GM18907 (cell line): Measurements from ENCODE around the gene ARHGEF4.

Source experiments
- ATAC-seq: cut with Tn5 transposase; IDR thresholded peaks from one replicate; pipeline ENCODE4 v1.9.1; 2021; ENCODE audit warnings: mild to moderate bottlenecking, moderate library complexity; ENCODE audit not compliant: unreplicated experiment

ARHGEF4 gene

DNA sequence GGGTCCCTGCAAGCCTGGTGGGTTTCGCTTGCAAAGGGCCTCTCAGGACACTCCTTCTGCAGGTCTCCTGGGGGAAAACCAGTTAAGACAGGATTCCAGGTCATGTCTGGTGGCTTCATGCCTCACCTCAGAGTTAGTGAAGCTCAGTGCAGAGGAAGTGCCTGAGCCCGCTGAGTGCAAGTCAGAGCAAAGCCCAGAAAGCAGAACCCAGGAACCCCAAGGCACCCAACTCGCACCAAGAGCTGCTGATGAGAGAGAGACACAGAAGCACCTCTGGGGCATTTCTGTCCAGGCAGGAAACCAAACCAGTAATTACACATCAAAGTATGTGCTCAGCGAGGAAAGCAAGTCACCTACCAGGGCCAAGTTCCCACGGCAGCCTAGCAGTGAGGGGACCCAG is 78.4 kb downstream of the ARHGEF4 start:
- no peak for ATAC-seq

DNA sequence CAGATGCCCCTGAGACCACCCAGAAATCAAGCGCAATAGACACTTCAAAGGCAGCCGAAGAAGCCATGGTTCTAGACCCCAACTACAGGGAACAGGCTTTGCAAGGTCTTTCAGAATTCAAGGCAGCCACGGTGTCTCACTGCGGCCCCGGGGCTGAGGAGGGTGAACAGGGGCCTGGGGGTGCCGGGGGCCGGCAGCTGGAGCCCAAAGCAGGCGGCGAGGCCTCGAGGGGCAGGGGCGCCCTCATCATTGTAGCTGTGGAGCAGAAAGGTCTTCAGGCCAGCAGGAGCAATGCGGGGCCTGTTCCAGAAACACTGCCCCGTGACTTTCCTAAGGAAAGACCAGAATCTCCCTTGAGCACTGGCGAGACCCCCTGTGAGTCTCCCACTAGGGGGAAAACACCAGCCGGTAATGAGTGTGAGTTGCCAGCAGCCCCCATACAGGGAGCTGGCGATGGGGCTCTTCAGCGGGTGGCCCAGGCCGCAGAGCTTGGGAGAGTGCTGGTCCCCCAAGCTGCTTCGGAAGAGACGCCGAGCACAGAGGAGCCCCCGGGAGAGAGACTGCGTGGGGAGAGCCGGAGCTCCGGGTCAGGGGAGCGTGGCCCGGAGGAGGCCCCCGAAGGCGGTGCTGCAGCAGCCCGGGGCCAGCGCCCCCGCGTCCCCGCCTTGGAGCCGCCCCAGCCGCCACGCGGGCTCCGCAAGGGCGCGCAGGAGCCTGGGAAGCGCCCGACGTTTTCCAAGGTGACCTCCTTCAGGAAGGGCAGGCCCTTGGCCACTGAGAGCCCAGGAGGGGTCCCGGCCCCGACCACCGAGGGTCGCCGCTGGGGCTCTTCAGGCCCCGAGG is 79.1 kb downstream of the ARHGEF4 start:
- no peak for ATAC-seq

DNA sequence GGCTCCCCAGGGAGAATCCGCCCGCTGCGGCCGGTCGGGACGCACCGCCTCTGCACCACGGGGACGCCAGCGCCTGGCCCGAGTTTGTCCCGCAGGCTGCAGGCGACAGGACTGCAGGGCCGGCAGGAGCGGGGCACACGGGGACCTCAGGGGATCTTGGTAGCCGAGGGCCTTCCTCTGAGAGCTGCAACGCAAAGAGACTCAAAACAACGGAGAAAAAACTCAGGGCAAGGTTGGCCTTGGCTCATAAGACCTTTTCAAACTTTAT is 79.7 kb downstream of the ARHGEF4 start:
- no peak for ATAC-seq

DNA sequence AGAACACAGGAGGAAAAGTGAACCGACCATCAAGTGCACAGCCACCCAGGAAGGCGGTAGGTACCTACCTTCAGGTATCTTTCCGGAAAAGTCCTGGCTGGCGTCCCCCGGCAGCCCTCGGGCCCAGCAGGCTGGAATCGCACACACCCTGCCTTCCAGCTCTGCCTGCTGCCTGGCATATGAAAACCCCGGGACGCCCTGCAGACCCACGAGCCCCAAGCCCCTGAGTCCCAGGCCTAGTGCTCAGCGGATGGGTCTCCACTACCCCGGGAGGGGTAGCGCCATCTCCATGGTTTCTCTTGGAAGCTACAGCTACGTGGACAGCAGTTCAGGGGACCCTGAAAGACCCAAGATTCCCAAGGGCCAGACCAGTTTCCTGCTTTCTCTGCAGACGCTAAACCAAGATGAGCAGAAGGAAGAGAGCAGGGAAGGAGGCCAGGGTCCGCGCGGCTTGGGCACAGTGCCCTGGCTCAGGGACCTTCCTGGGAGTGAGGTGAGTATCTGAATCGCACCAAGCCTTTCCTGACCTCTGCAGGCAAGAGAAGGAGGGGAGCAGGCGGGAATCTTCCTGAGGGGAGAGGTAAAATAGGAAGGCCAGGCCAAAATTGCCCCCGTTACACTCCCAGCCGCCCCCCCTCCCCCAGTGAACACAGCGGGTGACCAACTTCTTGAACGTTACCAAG is 80.4 kb downstream of the ARHGEF4 start:
- no peak for ATAC-seq

DNA sequence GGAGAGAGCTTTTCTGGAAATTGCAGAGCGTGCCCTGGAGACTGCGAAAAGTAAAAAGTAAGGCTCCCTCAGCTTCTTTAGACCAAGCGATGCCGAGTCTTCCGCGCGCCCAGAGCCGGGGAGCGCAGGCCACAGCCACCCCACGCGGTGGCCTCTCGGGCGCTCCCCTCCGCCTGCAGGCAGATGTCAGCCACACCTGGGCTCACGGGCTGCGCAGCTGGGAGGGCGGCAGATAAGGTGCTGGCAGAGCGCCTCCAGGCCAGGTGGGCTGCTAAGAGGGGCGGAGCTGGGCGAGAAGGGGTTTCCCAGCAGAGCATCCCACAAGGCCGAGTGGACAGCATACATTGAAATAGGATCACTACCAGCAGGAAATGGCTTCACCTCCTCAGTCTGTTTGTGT is 81.7 kb downstream of the ARHGEF4 start:
- ATAC-seq: no peak

DNA sequence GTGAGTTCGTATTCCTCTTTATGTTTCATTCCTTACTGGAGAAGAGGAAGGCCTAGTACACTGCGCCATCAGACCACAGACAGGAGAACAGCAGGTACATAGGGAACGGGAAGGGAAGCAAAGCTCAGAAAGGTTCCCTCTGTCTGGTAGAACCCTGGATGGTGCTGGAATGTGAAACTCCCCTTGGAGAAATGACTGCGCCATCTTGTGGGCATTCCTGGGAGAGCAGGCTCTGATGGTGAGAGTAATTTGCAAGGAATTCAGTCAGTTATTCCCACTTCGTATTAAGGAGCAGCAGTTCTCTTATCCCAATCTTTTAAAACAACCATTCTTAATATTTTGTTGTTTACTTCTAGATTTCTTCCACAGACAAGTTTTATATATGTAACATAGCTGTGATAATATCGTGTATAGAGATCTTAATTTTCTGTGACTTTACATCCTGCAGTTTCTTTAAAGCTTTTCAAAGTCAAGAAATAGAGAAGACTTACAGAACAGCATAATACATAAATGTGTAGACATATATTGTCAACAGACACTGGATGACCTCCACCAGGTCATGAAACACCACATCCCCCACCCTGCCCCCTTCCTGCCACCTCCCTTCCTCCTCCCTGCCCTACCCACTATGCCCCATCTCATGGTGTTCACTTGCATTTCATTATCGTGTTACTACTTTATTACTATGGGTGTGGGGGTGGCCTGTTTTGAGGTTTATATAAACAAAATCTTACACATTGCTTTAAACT is 83.9 kb downstream of the ARHGEF4 start:
- no peak for ATAC-seq

DNA sequence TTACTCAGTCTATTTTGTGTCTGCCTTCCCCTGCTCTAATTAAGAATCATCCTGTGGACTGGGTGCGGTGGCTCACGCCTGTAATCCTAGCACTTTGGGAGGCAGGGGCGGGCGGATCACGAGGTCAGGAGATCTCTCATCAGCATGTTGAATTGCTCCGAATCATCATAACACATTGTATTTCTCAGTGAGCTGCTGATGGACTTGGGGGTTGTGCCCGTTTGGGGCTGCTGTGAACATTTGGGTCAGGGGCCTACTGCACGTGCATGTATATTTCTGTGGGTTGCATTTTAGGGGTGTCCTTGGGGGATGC is 84.4 kb downstream of the ARHGEF4 start:
- ATAC-seq: no peak

DNA sequence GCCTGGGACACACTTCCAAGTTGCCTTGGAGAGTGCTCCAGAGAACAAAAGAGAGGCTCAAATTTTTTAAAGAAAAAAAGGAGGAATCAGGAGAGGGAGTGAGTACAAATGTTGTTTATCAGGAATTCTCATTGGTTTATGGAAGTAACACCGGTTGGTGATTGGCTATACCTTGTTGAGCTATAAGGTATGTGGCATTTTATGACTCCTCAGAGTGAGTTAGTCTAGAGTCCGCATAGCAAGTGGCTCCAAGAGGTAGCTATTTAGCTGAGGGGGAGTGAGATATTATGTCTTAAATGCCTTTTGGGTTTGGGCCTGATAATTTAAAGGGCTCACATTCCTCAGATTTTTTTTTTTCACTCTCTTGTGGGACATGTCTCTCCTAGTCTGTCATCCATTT is 85.7 kb downstream of the ARHGEF4 start:
- no peak for ATAC-seq

DNA sequence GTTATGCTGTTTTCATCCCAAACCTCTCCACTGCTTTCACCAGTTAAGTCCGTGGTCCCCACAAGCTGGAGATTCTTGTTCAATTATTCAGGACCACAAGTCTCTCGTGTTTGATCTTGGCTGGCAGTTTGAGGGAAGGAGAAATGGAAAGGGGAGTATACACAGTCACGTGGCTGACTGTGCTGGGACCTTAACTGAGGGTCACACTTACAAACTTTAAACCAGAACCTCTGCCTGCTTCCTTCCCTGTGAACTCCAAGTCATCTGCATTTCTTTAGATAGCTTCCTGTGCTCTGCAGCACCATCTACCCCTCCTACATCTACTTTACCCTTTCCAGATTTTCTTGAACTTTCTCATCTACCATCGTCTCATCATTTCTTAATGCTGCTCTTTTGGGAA is 91.7 kb downstream of the ARHGEF4 start:
- ATAC-seq: no peak

DNA sequence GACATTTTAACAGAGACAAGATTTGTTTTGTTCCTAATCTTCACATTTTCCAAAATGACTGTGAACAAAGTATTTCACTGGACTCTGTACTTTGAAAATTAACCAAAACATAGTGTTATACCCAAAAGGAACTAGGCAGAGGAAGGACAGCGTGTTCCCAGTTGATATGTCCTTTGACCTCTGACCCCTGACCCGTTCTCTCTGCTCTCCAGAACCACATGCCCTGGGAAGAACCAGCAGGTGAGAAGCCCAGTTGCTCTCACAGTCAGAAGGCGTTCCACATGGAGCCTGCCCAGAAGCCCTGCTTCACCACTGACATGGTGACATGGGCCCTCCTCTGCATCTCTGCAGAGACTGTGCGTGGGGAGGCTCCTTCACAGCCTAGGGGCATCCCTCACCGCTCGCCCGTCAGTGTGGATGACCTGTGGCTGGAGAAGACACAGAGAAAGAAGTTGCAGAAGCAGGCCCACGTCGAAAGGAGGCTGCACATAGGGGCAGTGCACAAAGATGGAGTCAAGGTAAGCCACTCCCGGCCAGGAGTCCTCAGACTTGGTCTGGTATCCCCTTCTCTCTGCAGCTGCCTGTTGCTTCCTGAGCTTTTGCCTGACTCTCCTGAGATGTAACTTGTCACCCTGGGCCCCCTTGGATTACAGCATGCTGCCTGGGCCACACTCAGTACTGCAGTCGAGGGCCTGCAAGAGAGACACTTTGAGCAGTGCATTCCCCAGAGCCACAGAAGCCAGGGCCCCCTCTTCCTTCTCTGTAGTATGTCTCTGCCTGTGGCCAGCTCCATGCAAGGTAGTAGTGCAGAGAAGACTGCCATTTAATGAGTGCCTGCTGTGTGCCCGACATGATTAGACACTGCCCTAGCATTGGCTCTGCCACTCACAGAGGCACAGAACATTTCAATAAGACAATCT is 94.3 kb downstream of the ARHGEF4 start:
- no peak for ATAC-seq

DNA sequence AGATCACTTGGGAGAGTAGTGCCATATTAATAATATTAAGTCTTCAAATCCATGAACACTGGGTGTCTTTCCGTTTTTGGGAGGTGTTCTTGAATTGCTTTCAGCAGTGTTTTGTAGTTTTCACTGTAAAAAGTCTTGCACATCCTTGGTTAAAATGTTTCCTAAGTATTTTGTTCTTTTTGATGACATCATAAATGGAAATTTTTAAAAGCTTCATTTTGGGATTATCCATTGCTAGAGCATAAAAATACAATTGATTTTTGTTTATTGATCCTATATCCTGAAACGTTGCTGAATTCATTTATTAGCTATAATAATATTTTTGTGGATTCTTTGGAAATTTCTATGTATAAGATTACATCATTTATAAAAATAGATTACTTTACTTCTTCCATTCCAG is 96.8 kb downstream of the ARHGEF4 start:
- no peak for ATAC-seq

DNA sequence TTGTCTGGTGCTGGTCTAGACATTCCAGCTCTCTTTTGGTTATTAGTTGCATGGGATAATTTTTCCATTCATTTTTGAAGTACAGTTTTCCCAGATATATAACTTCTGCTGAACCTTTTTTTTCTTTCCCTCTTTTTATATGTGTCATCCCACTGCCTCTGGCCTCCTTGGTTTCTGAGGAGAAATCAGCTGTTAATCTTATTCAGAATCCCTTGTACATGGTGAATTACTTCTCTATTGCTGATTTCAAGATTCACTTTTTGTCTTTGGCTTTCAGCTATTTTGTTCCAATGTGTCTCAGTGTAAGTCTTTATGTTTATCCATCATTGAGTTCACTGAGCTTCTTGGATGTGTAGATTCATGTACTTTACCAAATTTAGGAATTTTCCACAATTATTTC is 99.7 kb downstream of the ARHGEF4 start:
- no peak for ATAC-seq

DNA sequence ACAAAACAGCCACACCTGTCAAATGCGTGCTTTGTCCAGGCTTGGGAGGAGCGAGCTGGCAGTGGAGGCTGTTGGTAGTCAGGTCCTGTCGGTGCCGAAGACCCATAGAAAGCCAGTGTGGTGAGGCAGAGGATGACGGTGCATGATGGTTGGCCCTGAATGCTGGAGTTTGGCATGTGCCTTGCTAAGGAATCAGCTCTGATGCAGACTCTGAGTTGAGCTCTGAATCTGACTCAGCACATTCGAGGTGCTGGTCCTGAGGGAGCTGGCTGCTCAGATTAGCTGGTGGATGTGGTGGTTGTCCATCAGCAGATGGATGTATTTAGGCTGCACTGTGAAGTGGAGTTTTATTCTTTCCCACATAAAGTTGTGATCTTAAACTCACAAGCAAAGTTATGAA is 111.3 kb downstream of the ARHGEF4 start:
- no peak for ATAC-seq

DNA sequence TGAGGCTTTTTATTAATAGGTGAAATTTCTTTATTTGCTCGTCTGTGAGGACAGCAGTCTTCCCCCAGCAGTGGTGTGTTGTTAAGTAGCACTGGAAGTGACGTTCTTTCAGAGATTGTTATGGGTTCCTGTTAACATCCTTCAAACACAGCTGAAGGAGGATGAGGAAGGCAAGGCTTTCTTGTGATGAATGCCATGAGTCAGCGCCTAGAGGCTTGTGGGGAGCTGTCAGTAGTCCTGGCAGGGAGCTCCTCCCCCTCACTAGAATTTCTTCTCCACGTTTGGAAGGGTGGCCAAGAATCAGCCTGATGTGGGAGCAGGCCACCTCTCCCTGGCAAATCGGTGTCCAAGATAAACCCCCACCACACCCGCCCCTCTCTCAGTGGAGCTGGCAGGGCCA is 113.2 kb downstream of the ARHGEF4 start:
- ATAC-seq: no peak

DNA sequence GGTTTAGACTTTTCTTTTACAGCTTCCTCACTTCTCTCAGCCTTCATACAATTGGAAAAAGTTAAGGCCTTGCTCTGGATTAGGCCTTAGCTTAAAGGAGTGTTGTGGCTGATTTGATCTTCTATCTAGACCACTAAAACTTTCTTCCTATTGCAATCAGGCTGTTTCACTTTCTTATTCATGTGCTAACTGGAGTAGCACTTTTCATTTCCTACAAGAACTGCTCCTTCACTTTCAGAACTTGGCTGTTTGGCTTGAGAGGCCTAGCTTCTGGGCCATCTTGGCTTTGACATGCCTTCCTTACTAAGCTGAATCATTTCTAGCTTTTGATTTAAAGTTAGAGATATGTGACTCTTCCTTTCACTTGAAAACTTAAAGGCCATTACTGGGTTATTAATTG is 114.3 kb downstream of the ARHGEF4 start:
- peak; percentile 76 for ATAC-seq

DNA sequence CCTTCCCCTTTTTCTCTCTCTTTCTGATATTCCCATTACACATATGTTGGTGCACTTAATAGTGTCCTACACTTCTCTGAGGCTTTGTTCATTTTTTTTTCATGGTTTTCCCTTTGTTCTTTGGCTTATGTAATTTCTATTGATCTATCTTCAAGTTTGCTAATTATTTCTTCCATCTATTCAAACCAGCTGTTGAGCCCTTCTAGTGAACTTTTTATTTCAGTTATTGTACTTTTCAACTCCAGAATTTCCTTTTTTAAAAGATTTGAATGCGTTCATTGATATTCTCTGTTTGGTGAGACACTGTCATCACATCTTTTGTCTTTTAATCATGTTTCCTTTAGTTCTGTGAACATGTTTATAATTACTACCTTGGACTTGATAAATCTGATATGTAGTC is 118.2 kb downstream of the ARHGEF4 start:
- ATAC-seq: no peak

DNA sequence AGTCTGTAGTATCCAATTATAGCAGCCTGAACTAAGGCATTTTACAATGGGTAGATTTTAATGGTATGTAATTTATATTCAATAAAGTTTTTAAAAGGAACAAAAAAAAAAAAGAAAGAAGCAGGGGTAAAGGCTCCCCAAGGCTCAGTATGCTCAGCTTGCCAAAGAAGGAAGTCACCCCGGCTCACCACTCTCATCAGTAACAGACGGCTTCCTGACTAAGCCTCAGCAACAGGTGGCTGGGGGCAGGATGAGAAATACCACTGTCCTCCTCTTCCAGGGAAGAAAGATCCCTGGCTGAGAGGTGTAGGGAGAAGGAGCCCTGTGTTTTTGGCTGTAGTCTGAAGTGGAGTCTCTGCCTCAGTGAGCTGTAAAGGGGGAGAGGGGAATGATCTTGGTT is 121.2 kb downstream of the ARHGEF4 start:
- no peak for ATAC-seq

DNA sequence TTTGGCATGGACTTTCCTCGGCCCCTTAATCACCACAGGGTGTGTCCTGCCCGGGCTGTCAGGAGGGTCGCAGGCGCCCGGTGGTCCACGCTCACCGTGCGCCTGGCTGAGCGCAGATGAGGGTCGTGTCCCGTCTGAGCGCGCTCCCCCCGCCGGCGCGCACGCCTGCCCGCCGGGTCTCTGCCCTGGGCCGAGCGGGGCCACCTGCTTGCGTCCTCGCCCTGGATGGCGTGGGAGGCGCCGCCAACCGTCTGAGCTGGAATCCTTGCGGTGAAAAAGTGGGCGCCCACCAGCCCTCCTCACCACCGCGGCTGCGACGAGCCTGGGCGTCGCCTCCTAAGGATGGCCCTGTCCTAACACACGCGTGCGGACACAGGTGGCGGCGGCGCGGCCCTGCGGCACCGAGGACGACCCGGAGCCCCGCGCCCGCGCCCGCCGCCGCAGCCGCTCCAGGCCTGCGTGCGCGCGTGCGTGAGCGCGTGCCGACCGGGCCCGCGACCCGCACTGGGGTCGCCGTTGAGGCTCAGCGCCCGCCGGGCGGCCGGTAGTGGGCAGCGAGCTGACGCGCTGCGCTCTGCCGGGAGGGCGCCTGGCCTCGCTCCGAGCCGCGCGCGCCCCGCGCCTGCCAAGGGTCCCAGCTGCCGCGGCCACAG is 126.6 kb downstream of the ARHGEF4 start:
- ATAC-seq: no peak

DNA sequence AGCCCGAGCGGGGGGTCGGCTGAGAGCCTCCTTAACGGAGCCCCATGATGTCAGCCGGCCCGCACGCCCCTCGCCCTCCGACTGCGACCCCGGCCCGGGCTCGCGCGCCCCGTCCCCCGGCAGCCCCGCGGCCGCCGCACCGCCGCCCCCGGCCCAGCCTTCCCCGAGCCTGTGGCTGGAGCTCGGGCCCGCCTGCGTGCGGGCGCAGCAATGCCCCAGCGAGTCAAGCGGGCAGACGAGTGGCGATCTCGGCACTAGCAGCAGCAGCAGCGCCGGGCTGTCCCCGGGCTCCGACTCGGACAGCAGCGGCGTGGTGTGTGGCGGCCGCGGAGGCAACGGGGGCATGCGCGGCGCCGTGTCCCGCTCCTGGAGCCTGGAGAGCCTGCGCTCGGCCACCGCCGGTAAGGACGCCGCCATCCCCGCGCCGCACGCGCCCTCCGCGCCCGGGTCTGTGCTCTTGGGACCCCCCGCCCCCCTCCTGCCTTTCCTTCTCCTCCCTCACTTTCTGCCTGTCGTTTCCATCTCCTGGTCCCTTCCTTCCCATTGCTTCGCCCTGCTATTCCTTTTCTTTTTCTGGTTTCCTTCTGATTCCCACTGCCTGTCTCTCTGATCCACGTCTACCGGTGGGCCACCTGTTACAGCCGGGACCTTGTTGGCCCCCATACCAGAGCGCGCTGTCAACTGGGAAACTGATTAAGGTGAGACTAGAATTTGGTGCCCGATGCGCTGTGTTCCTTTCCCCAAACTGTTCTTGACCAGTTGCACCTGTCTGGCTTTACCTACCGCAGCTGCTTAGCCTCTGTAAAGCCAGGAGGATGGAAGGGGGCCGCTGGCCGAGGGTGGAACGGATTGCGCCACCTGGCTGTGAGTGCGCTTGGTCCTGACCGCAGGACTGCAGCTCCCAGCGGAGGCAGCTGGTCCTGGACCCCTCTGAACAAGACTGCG is 127.4 kb downstream of the ARHGEF4 start:
- ATAC-seq: peak; percentile 49

DNA sequence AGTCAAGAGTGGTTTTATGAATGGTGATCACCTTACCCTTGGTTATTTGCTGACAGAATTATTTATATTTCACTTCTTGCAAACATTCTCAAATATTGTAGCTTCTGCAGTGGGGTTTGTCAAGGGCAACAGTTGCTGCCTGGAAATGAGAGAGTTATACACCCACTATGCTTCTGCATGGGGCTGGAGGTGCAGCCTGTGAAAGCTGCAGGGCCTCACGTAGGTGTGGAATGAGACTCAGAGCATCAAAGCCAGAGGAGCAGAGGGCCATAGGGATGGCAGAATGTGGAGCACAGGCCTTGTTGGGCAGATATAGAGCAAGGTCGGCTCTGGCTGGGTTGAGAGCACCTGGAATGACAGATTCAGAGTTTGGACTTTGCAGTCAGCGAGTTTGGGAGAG is 128.2 kb downstream of the ARHGEF4 start:
- ATAC-seq: no peak
